Activated CD8-positive, alpha-beta memory T cell treated with anti-CD3 and anti-CD28 coated beads, Interleukin-2, amount 50 U/mL, for 1 hour (primary cell): ENCODE measurements around the gene CCDC40.

Source experiments
- DNase-seq: peaks from one replicate; pipeline ENCODE4 v3.0.0-alpha.2; 2020; ENCODE audit errors: extremely low read depth

The CCDC40 gene

GRCh38 chr17:80112471-80113032, 76.1 kb downstream of the CCDC40 start:
- no peak for DNase-seq

GRCh38 chr17:80113033-80113484, 76.6 kb downstream of the CCDC40 start:
- DNase-seq = no peak

- no peak for DNase-seq
These were observed 78.3 kb downstream of the CCDC40 start for GRCh38 chr17:80114758-80115157.

- no peak for DNase-seq
These were observed 78.7 kb downstream of the CCDC40 start for GRCh38 chr17:80115159-80115558.

- DNase-seq = no peak
These were observed 80.0 kb downstream of the CCDC40 start for GRCh38 chr17:80116276-80116920.

- DNase-seq = no peak
These were observed 80.5 kb downstream of the CCDC40 start for GRCh38 chr17:80116921-80117380.

- DNase-seq = no peak
These were observed 81.3 kb downstream of the CCDC40 start for GRCh38 chr17:80117491-80118401.

GRCh38 chr17:80118601-80119270, 82.3 kb downstream of the CCDC40 start:
- DNase-seq = no peak

GRCh38 chr17:80119271-80119791, 82.9 kb downstream of the CCDC40 start:
- DNase-seq = no peak

- DNase-seq = no peak
These were observed 83.4 kb downstream of the CCDC40 start for GRCh38 chr17:80119839-80120238.

GRCh38 chr17:80122026-80122575, 85.7 kb downstream of the CCDC40 start:
- DNase-seq = no peak

GRCh38 chr17:80122926-80123505, 86.6 kb downstream of the CCDC40 start:
- no peak for DNase-seq

- DNase-seq = no peak
These were observed 87.3 kb downstream of the CCDC40 start for GRCh38 chr17:80123791-80124190.

- no peak for DNase-seq
These were observed 88.0 kb downstream of the CCDC40 start for GRCh38 chr17:80124351-80124981.

- no peak for DNase-seq
These were observed 89.4 kb downstream of the CCDC40 start for GRCh38 chr17:80125656-80126448.

GRCh38 chr17:80126449-80126715, 89.9 kb downstream of the CCDC40 start:
- DNase-seq = no peak

GRCh38 chr17:80129006-80129565, 92.6 kb downstream of the CCDC40 start:
- no peak for DNase-seq

GRCh38 chr17:80130992-80131391, 94.5 kb downstream of the CCDC40 start:
- no peak for DNase-seq

- no peak for DNase-seq
These were observed 96.6 kb downstream of the CCDC40 start for GRCh38 chr17:80132906-80133625.
